Parathyroid adenoma (tissue), 2 donors: ENCODE results near the gene LHPP.

Experiments used
- H2AFZ ChIP-seq: fragments of 300-600 bp; sonication (generic); one replicate; pipeline ENCODE4 v1.7.0; 2017; ENCODE audit warnings: antibody characterized with exemption, mild to moderate bottlenecking
- H3K27ac ChIP-seq: fragments of 300-600 bp; sonication (generic); one replicate; pipeline ENCODE4 v1.7.0; 2017
- H3K27me3 ChIP-seq: fragments of 300-600 bp; sonication (generic); one replicate; pipeline ENCODE4 v1.7.0; 2017; ENCODE audit warnings: low read length; ENCODE audit not compliant: control insufficient read depth, insufficient read depth
- H3K36me3 ChIP-seq: fragments of 300-600 bp; sonication (generic); one replicate; pipeline ENCODE4 v1.7.0; 2017; ENCODE audit warnings: low read length; ENCODE audit not compliant: control insufficient read depth, insufficient read depth
- H3K4me1 ChIP-seq: fragments of 300-600 bp; sonication (generic); one replicate; pipeline ENCODE4 v1.7.0; 2017; ENCODE audit warnings: control low read depth
- H3K4me2 ChIP-seq: fragments of 300-600 bp; sonication (generic); one replicate; pipeline ENCODE4 v1.7.0; 2017; ENCODE audit warnings: low read length
- H3K4me3 ChIP-seq: fragments of 300-600 bp; sonication (generic); one replicate; pipeline ENCODE4 v1.7.0; 2017; ENCODE audit warnings: low read depth, low read length
- H3K79me2 ChIP-seq: fragments of 300-600 bp; sonication (generic); one replicate; pipeline ENCODE4 v1.7.0; 2017; ENCODE audit warnings: control low read depth
- H3K9ac ChIP-seq: fragments of 300-600 bp; sonication (generic); one replicate; pipeline ENCODE4 v1.7.0; 2017; ENCODE audit warnings: mild to moderate bottlenecking
- H3K9me3 ChIP-seq: fragments of 300-600 bp; sonication (generic); one replicate; pipeline ENCODE4 v1.7.0; 2017; ENCODE audit warnings: low read length; ENCODE audit not compliant: control insufficient read depth
- TF ChIP-seq, protein P1 (sequence below): fragments of 300-600 bp; sonication (generic); IDR thresholded peaks from one replicate; pipeline ENCODE4 v1.7.0; 2017; ENCODE audit warnings: antibody characterized with exemption, mild to moderate bottlenecking
- donor health status: primary hyperparathyroidism.

The LHPP gene

DNA sequence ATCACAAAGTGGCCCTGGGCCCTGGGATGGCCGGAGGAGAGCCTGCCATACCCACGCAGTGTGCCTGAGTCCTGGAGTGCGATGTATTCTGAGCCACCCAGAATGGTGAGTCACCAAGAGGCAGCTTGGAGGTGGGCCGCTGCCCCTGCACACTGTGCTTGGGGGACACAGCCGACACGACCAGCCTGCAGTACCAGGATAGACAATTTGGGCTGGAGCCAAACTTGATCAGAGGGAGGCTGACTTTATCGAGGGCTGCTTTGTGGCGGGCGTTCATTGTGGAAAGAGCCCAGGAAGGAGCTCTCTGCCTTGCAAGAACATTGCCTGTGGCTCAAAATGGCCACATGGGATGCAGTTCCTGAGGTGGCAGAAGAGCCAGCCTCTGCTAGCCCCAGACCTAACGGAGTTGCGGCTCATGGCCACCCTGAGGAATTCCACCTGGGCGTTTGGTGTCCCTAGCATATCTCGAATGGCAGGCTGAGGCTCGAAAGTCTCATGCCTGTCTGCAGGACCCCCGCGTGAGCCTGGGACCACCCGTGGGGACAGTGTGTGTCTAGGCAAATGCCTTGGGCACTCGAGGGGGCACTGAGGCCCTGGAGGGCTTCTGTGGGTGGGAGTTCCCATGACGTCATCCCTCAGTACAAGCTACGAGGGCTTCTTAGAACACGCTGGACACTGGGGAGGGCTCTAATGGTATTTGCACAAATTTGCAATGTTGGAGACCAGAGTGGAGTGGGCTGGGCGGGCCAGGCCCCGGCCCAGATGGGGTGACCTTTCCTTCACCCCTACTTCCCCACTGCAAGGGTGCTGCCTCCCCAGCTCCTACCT is 79.7 kb downstream of the LHPP start:
- no peak overlapping the region for H3K9ac ChIP-seq

DNA sequence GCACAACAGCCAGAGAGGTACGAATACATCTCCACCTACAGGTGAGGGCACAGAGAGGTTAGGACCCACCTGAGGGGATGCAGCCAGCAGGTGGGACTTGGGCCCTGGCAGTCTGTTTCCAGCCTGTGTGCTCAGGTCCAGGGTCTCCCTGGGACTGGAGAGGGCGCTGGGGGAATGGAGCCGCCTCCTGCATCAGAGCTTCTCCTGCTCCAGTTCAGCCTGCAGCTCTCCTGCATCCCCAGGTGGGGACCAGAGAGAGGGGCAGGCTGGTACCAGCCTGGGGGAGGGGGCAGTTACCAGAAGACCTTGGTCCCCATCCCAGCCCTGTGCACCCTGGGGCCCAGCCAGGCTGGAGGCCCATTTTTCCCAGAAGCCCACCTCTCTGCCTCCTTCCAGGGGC is 80.7 kb downstream of the LHPP start:
- TF ChIP-seq, protein P1, sequence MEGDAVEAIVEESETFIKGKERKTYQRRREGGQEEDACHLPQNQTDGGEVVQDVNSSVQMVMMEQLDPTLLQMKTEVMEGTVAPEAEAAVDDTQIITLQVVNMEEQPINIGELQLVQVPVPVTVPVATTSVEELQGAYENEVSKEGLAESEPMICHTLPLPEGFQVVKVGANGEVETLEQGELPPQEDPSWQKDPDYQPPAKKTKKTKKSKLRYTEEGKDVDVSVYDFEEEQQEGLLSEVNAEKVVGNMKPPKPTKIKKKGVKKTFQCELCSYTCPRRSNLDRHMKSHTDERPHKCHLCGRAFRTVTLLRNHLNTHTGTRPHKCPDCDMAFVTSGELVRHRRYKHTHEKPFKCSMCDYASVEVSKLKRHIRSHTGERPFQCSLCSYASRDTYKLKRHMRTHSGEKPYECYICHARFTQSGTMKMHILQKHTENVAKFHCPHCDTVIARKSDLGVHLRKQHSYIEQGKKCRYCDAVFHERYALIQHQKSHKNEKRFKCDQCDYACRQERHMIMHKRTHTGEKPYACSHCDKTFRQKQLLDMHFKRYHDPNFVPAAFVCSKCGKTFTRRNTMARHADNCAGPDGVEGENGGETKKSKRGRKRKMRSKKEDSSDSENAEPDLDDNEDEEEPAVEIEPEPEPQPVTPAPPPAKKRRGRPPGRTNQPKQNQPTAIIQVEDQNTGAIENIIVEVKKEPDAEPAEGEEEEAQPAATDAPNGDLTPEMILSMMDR, result no peak
- no peak overlapping the region for H3K27ac ChIP-seq
- no peak overlapping the region for H3K4me2 ChIP-seq

More for the DNA sequence above, 79.7 kb downstream of the LHPP start:
- H3K4me1 ChIP-seq, result no peaks in the 10 kb centered on the region
- H3K27me3 ChIP-seq, result no peaks in the 10 kb centered on the region
- no peak overlapping the region for H3K27ac ChIP-seq
- no peaks in the 10 kb centered on the region for H3K9me3 ChIP-seq
- no peak overlapping the region for H3K4me2 ChIP-seq
- no peaks in the 10 kb centered on the region for H3K36me3 ChIP-seq
- no peak overlapping the region for H3K4me3 ChIP-seq
- H3K79me2 ChIP-seq, result no peaks in the 10 kb centered on the region
- TF ChIP-seq, protein P1, result no peak
- no peak overlapping the region for H2AFZ ChIP-seq

DNA sequence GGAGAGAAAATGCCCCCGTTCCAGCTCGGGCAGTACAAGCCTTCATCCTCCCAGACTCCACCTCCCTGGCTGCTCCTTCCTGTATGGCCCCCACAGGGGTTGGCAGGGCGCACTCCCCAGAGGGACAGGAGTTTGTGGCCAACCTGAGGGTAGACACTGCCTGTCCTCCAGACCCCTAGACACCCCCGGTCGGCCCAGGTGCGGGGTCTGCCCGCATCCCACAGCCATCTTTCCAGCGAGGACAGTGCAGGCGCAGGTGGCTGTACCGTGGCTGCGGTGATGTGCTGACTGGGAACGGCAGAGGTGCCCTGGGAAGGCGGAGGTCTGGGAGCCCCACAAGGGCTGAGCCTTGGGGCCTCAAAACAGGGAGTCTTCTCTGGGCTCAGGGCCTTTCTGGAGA is 81.5 kb downstream of the LHPP start:
- TF ChIP-seq, protein P1, result no peak
- Histone ChIP-seq H3K79me2 (no peaks in the 10 kb centered on the region), H3K9ac (no peak overlapping the region), H3K36me3 (no peaks in the 10 kb centered on the region), H3K27me3 (no peaks in the 10 kb centered on the region), H3K4me2 (no peak overlapping the region), H3K4me1 (peaks cover 4% of the 10 kb centered on the region), H3K9me3 (no peaks in the 10 kb centered on the region), H3K27ac (no peak overlapping the region), H2AFZ (no peak overlapping the region), H3K4me3 (no peak overlapping the region)

More for the DNA sequence above, 80.7 kb downstream of the LHPP start:
- Histone ChIP-seq H2AFZ (no peak overlapping the region), H3K4me3 (no peak overlapping the region), H3K9ac (no peak overlapping the region), H3K79me2 (no peaks in the 10 kb centered on the region), H3K9me3 (no peaks in the 10 kb centered on the region), H3K36me3 (no peaks in the 10 kb centered on the region), H3K4me1 (no peaks in the 10 kb centered on the region), H3K27me3 (no peaks in the 10 kb centered on the region)

DNA sequence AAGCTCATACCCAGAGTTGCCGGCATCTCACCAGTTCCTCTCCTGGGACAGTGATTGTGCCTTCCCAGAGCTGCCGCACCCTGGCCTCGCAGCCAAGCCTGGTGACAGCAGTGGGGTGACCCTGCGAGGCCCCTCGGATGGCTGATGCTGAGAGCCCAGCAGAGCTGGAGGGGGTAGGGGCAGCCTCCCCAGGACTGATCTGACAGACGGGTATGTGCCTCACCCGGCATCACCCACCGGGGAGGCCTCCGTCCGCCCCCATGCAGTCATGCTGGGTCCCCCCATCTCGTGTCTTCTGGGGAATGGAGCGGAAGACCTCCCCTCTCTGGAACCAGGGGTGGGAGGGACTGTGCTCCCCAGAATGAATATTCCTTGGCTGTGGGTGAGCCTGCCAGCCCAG is 82.3 kb downstream of the LHPP start:
- H3K9ac ChIP-seq, result no peak overlapping the region
- no peaks in the 10 kb centered on the region for H3K9me3 ChIP-seq
- TF ChIP-seq, protein P1, result no peak
- no peaks in the 10 kb centered on the region for H3K36me3 ChIP-seq
- peaks cover 4% of the 10 kb centered on the region for H3K4me1 ChIP-seq
- H3K79me2 ChIP-seq, result no peaks in the 10 kb centered on the region
- no peak overlapping the region for H2AFZ ChIP-seq
- no peak overlapping the region for H3K27ac ChIP-seq
- H3K27me3 ChIP-seq, result no peaks in the 10 kb centered on the region
- no peak overlapping the region for H3K4me3 ChIP-seq
- no peak overlapping the region for H3K4me2 ChIP-seq

DNA sequence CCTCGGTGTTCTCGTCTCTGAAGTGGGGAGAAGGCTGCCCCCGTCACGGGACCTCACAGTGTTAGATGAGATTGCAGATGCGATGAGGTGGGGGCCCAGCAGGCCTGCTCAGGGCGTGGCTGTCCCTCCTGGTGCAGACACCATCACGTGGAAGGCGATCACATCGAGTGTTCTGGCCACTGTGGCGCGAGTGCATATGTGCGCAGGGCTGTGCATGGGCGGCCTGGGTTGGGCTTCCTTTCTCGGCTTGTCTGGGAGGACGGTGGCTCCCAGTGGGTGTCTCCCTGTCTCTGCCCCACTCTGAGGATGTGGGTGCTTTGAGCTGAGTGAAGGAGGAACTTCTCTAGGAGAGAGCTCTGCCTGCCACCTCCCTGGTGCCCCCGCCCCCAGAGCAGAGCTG is 83.1 kb downstream of the LHPP start:
- Histone ChIP-seq H3K4me1 (peaks cover 4% of the 10 kb centered on the region), H3K9ac (no peak overlapping the region), H3K79me2 (no peaks in the 10 kb centered on the region), H3K4me3 (no peak overlapping the region), H3K27me3 (no peaks in the 10 kb centered on the region), H3K4me2 (no peak overlapping the region), H2AFZ (no peak overlapping the region), H3K36me3 (no peaks in the 10 kb centered on the region), H3K27ac (no peak overlapping the region), H3K9me3 (no peaks in the 10 kb centered on the region)
- TF ChIP-seq, protein P1, result no peak
